Smooth muscle cell (in vitro differentiated cells): ENCODE measurements around the gene NAPA. TPM values are rescaled to one million over a fixed set of nuclear protein-coding genes. Genes with fewer than 3 reads are reported as not detected.

ENCODE experiments used
- DNase-seq: peaks from one replicate; lab custom pipeline; 2025; ENCODE audit not compliant: unreplicated experiment; lab: John Stamatoyannopoulos, UW
- H2AFZ ChIP-seq: fragments of 200-600 bp; sonication (generic); 2 replicates; pipeline ENCODE4 v1.6.0; 2016; ENCODE audit warnings: antibody characterized with exemption, low read depth, mild to moderate bottlenecking
- H3F3A ChIP-seq: fragments of 200-600 bp; sonication (generic); 2 replicates; pipeline ENCODE4 v1.6.0; 2017; ENCODE audit warnings: antibody characterized with exemption, low read depth
- H3K27ac ChIP-seq: fragments of 200-600 bp; sonication (generic); 2 replicates; pipeline ENCODE4 v1.5.1; 2016; ENCODE audit warnings: low read depth, mild to moderate bottlenecking
- H3K27me3 ChIP-seq: fragments of 200-600 bp; sonication (generic); 2 replicates; pipeline ENCODE4 v1.6.1; 2016; ENCODE audit warnings: low read depth, mild to moderate bottlenecking
- H3K36me3 ChIP-seq: fragments of 200-600 bp; sonication (generic); 2 replicates; pipeline ENCODE4 v1.5.1; 2016; ENCODE audit warnings: low read depth
- H3K4me1 ChIP-seq: fragments of 200-600 bp; sonication (generic); 2 replicates; pipeline ENCODE4 v1.5.1; 2016; ENCODE audit warnings: low read depth
- H3K4me2 ChIP-seq: fragments of 200-600 bp; sonication (generic); 2 replicates; pipeline ENCODE4 v1.6.0; 2016; ENCODE audit warnings: mild to moderate bottlenecking
- H3K4me3 ChIP-seq: fragments of 200-600 bp; sonication (generic); 2 replicates; pipeline ENCODE4 v1.5.1; 2016; ENCODE audit warnings: mild to moderate bottlenecking
- H3K79me2 ChIP-seq: fragments of 200-600 bp; sonication (generic); 2 replicates; pipeline ENCODE4 v1.6.0; 2016; ENCODE audit warnings: low read depth, mild to moderate bottlenecking
- H3K9ac ChIP-seq: fragments of 200-600 bp; sonication (generic); 2 replicates; pipeline ENCODE4 v1.6.0; 2016; ENCODE audit warnings: low read depth
- H3K9me3 ChIP-seq: fragments of 200-600 bp; sonication (generic); replicated peaks from 2 replicates; pipeline ENCODE4 v1.5.1; 2016; ENCODE audit warnings: low read depth
- H4K20me1 ChIP-seq: fragments of 200-600 bp; sonication (generic); 2 replicates; pipeline ENCODE4 v1.6.0; 2016; ENCODE audit warnings: low read depth
- CTCF ChIP-seq: fragments of 200-600 bp; sonication (generic); IDR thresholded peaks from 2 replicates; pipeline ENCODE4 v1.5.1; 2017; ENCODE audit warnings: borderline replicate concordance, mild to moderate bottlenecking, antibody characterized with exemption; ENCODE audit not compliant: insufficient read depth, poor library complexity, severe bottlenecking
- WGBS: methylation state at CpG from one replicate; pipeline ENCODE4 v1.1.7; 2016; ENCODE audit warnings: low lambda C conversion rate; 5-methylcytosine and 5-hydroxymethylcytosine counted together
- polyA plus RNA-seq: library from polyadenylated mRNA; unstranded; fragments of >200 nt; fragmentation: Nextera tagmentation; extraction: Ambion mirVana; gene quantifications from 2 replicates; pipeline ENCODE4 v1.2.1, GENCODE V29; 2016
- total RNA-seq: library from RNA; depleted of rRNA; stranded (reverse); fragments of >200 nt; gene quantifications from 2 replicates; pipeline ENCODE4 v1.2.3, GENCODE V29; 2014

NAPA gene
- total and polyA plus RNA-seq, 2 experiments from 2014 or later, result 65.0 to 78.7 TPM

GRCh38 chr19:47499863-47500830, 14.7 kb downstream of the NAPA start:
- no peak overlapping the region for H2AFZ ChIP-seq
- H3K27me3 ChIP-seq, result no peaks in the 10 kb centered on the region
- no peak overlapping the region for H3K27ac ChIP-seq
- WGBS, result 92% methylated on average over 32 of the region's 32 CpGs
- no peak overlapping the region for H3K9ac ChIP-seq
- no peaks in the 10 kb centered on the region for H3F3A ChIP-seq
- H3K4me2 ChIP-seq, result no peak overlapping the region
- no peak for TF ChIP-seq CTCF
- peaks cover 70% of the 10 kb centered on the region for H4K20me1 ChIP-seq
- H3K4me1 ChIP-seq, result no peaks in the 10 kb centered on the region
- H3K36me3 ChIP-seq, result no peaks in the 10 kb centered on the region
- no peak overlapping the region for H3K4me3 ChIP-seq
- no peaks in the 10 kb centered on the region for H3K79me2 ChIP-seq
- DNase-seq, result no peak
- H3K9me3 ChIP-seq, result no peaks in the 10 kb centered on the region

GRCh38 chr19:47499371-47499770, 15.5 kb downstream of the NAPA start:
- no peak overlapping the region for H3K9ac ChIP-seq
- no peak for TF ChIP-seq CTCF
- no peaks in the 10 kb centered on the region for H3K9me3 ChIP-seq
- H3K27ac ChIP-seq, result no peak overlapping the region
- no peak overlapping the region for H3K4me2 ChIP-seq
- H4K20me1 ChIP-seq, result peaks cover 62% of the 10 kb centered on the region
- no peak overlapping the region for H2AFZ ChIP-seq
- no peak overlapping the region for H3K4me3 ChIP-seq
- DNase-seq, result no peak
- H3K79me2 ChIP-seq, result no peaks in the 10 kb centered on the region
- H3K4me1 ChIP-seq, result no peaks in the 10 kb centered on the region
- 93% methylated on average over 7 of the region's 7 CpGs for WGBS
- H3F3A ChIP-seq, result no peaks in the 10 kb centered on the region
- no peaks in the 10 kb centered on the region for H3K36me3 ChIP-seq
- H3K27me3 ChIP-seq, result no peaks in the 10 kb centered on the region

- TF ChIP-seq CTCF, result no peak
- no peak overlapping the region for H3K4me3 ChIP-seq
- no peaks in the 10 kb centered on the region for H3K36me3 ChIP-seq
- no peak overlapping the region for H3K9ac ChIP-seq
- H3K4me1 ChIP-seq, result no peaks in the 10 kb centered on the region
- 98% methylated on average over 5 of the region's 5 CpGs for WGBS
- no peaks in the 10 kb centered on the region for H3K27me3 ChIP-seq
- no peaks in the 10 kb centered on the region for H3K79me2 ChIP-seq
- H2AFZ ChIP-seq, result no peak overlapping the region
- no peaks in the 10 kb centered on the region for H3K9me3 ChIP-seq
- DNase-seq, result no peak
- peaks cover 60% of the 10 kb centered on the region for H4K20me1 ChIP-seq
- no peaks in the 10 kb centered on the region for H3F3A ChIP-seq
- H3K27ac ChIP-seq, result no peak overlapping the region
- no peak overlapping the region for H3K4me2 ChIP-seq
Observed at GRCh38 chr19:47498561-47498960, 16.3 kb downstream of the NAPA start.
